Upper lobe of left lung (tissue), 4 donors: ENCODE results near the gene SYNGAP1.
"Not testable (repeated sequence)": the region's sequence is repeated elsewhere in the genome, so short reads cannot be mapped to it uniquely, and the experiment has no call there.

Experiments used
- CTCF ChIP-seq, 6 experiments: fragments of 450-650 bp in 4 of 6; fragments of 200-600 bp in 2 of 6; sonication (generic) in 2 of 6; IDR thresholded peaks; one replicate each; pipeline ENCODE4 v1.5.1; 2016 to 2019; ENCODE audit warnings: antibody characterized with exemption in 6 of 6
- POLR2A ChIP-seq, 4 donors: fragments of 450-650 bp; IDR thresholded peaks; one replicate each; pipeline ENCODE4 v1.5.1; 2016 to 2017; ENCODE audit warnings: antibody characterized with exemption in 4 of 4, mild to moderate bottlenecking in 2 of 4
- POLR2AphosphoS5 ChIP-seq, 2 donors: sonication (generic); formaldehyde crosslinking; IDR thresholded peaks; one replicate each; pipeline ENCODE4 v1.5.1; 2017; ENCODE audit warnings: antibody characterized with exemption in 2 of 2

GRCh38 chr6:33485680-33486079, 65.8 kb downstream of the SYNGAP1 start:
- not testable (repeated sequence) for TF ChIP-seq CTCF, POLR2A, POLR2AphosphoS5 (IDR thresholded peaks at IDR 0.05)
